Colon (tissue), 2 donors: ENCODE data around the gene TACC2.

ENCODE experiments used
- FAIRE-seq: peaks from 2 replicates; lab custom pipeline; 2012; peaks lifted over from hg19 to GRCh38; lab: Jason Lieb, UNC
- donor health status: control.
- donor health status: control.

The TACC2 gene

GRCh38 chr10:122230222-122230621 is 241.3 kb downstream of the TACC2 start:
- FAIRE-seq: no peak

GRCh38 chr10:122232769-122233168 is 243.8 kb downstream of the TACC2 start:
- no peak for FAIRE-seq

GRCh38 chr10:122233857-122234348 is 244.9 kb downstream of the TACC2 start:
- FAIRE-seq: no peak

- no peak for FAIRE-seq
Observed at GRCh38 chr10:122234416-122234815, 245.5 kb downstream of the TACC2 start.

- FAIRE-seq: no peak
Observed at GRCh38 chr10:122236690-122237306, 247.8 kb downstream of the TACC2 start.

- FAIRE-seq: no peak
Observed at GRCh38 chr10:122237331-122237990, 248.5 kb downstream of the TACC2 start.

GRCh38 chr10:122239578-122240257 is 250.8 kb downstream of the TACC2 start:
- FAIRE-seq: no peak

- FAIRE-seq: no peak
Observed at GRCh38 chr10:122240401-122240800, 251.4 kb downstream of the TACC2 start.

- no peak for FAIRE-seq
Observed at GRCh38 chr10:122241836-122242235, 252.9 kb downstream of the TACC2 start.

- FAIRE-seq: no peak
Observed at GRCh38 chr10:122243550-122243949, 254.6 kb downstream of the TACC2 start.

- FAIRE-seq: no peak
Observed at GRCh38 chr10:122244001-122244975, 255.3 kb downstream of the TACC2 start.

- FAIRE-seq: no peak
Observed at GRCh38 chr10:122245136-122245535, 256.2 kb downstream of the TACC2 start.

- FAIRE-seq: no peak
Observed at GRCh38 chr10:122245897-122246296, 256.9 kb downstream of the TACC2 start.

GRCh38 chr10:122246830-122247520 is 258.0 kb downstream of the TACC2 start:
- no peak for FAIRE-seq

- no peak for FAIRE-seq
Observed at GRCh38 chr10:122248356-122249302, 259.7 kb downstream of the TACC2 start.

GRCh38 chr10:122249303-122249850 is 260.4 kb downstream of the TACC2 start:
- no peak for FAIRE-seq

- FAIRE-seq: no peak
Observed at GRCh38 chr10:122249991-122250750, 261.2 kb downstream of the TACC2 start.

- no peak for FAIRE-seq
Observed at GRCh38 chr10:122251459-122252255, 262.7 kb downstream of the TACC2 start.
